Stomach (tissue), 4 donors: Measurements from ENCODE around the gene ISG15.

Experiments used
- POLR2A ChIP-seq, 4 donors: fragments of 450-650 bp; IDR thresholded peaks; one replicate each; pipeline ENCODE4 v1.6.1; 2016; ENCODE audit warnings: antibody characterized with exemption in 4 of 4, control low read depth in 2 of 4, mild to moderate bottlenecking in 1 of 4, moderate library complexity in 1 of 4
- POLR2AphosphoS5 ChIP-seq, 3 donors: sonication (generic); formaldehyde crosslinking; IDR thresholded peaks; one replicate each; pipeline ENCODE4 v1.6.1; 2016; ENCODE audit warnings: antibody characterized with exemption in 3 of 3
- TF ChIP-seq, protein P1 (sequence below), 7 experiments: fragments of 450-650 bp in 4 of 7; fragments of 200-600 bp in 3 of 7; sonication (generic) in 3 of 7; IDR thresholded peaks; one replicate each; pipeline ENCODE4 v1.5.1; 2016 to 2019; ENCODE audit warnings: antibody characterized with exemption in 7 of 7, control low read depth in 2 of 7, mild to moderate bottlenecking in 1 of 7

- TF ChIP-seq, protein P1, sequence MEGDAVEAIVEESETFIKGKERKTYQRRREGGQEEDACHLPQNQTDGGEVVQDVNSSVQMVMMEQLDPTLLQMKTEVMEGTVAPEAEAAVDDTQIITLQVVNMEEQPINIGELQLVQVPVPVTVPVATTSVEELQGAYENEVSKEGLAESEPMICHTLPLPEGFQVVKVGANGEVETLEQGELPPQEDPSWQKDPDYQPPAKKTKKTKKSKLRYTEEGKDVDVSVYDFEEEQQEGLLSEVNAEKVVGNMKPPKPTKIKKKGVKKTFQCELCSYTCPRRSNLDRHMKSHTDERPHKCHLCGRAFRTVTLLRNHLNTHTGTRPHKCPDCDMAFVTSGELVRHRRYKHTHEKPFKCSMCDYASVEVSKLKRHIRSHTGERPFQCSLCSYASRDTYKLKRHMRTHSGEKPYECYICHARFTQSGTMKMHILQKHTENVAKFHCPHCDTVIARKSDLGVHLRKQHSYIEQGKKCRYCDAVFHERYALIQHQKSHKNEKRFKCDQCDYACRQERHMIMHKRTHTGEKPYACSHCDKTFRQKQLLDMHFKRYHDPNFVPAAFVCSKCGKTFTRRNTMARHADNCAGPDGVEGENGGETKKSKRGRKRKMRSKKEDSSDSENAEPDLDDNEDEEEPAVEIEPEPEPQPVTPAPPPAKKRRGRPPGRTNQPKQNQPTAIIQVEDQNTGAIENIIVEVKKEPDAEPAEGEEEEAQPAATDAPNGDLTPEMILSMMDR (IDR thresholded peaks at IDR 0.05): no peak
- TF ChIP-seq POLR2AphosphoS5 (IDR thresholded peaks at IDR 0.05) (no peak), POLR2A (IDR thresholded peaks at IDR 0.05) (no peak)
These were observed 32.5 kb upstream of the ISG15 start for GRCh38 chr1:980602-981395.
